CD14-positive monocyte (primary cell): ENCODE measurements around the gene MYO1G. TPM values are rescaled to one million over a fixed set of nuclear protein-coding genes. Genes with fewer than 3 reads are reported as not detected.

ENCODE experiments used
- DNase-seq, 3 donors: peaks; one replicate each; pipeline ENCODE4 v3.0.0-alpha.2; 2011 to 2022
- H2AFZ ChIP-seq: 2 replicates; pipeline ENCODE4 v1.6.0; 2012; ENCODE audit warnings: mild to moderate bottlenecking, low read depth, low read length, inconsistent platforms; ENCODE audit not compliant: insufficient read depth, poor library complexity, severe bottlenecking
- H3K27ac ChIP-seq, 2 donors: 1 replicate in 1 of 2; 2 replicates in 1 of 2; pipeline ENCODE4 v1.5.1; 2012 to 2013; ENCODE audit warnings: low read length in 2 of 2, control low read depth in 1 of 2, inconsistent platforms in 1 of 2, low read depth in 1 of 2, mild to moderate bottlenecking in 1 of 2
- H3K27me3 ChIP-seq, 2 donors: one replicate each; pipeline versions ENCODE4 v1.6.0 to v1.6.1; 2011 to 2013; ENCODE audit warnings: low read length in 2 of 2; ENCODE audit not compliant: control insufficient read depth in 2 of 2, insufficient read depth in 2 of 2
- H3K36me3 ChIP-seq, 2 donors: replicated peaks in 1 of 2; 1 replicate in 1 of 2; 2 replicates in 1 of 2; pipeline versions ENCODE4 v1.5.1 to v1.6.1; 2012 to 2013; ENCODE audit warnings: low read length in 2 of 2, control low read depth in 1 of 2, inconsistent platforms in 1 of 2, mild to moderate bottlenecking in 1 of 2; ENCODE audit not compliant: insufficient read depth in 2 of 2, control insufficient read depth in 1 of 2
- H3K4me1 ChIP-seq, 2 donors: 1 replicate in 1 of 2; 2 replicates in 1 of 2; pipeline versions ENCODE4 v1.5.1 to v1.6.1; 2012 to 2013; ENCODE audit warnings: low read length in 2 of 2, control low read depth in 1 of 2, inconsistent platforms in 1 of 2, mild to moderate bottlenecking in 1 of 2, moderate library complexity in 1 of 2; ENCODE audit not compliant: insufficient read depth in 2 of 2, control insufficient read depth in 1 of 2
- H3K4me2 ChIP-seq: replicated peaks from 2 replicates; pipeline ENCODE3; 2012; ENCODE audit warnings: low read length, moderate library complexity, mild to moderate bottlenecking; ENCODE audit not compliant: poor library complexity, severe bottlenecking; ENCODE audit errors: extremely low read depth
- H3K4me3 ChIP-seq, 3 experiments: fragments of 200-600 bp in 1 of 3; sonication (generic) in 1 of 3; replicated peaks in 1 of 3; 1 replicate in 2 of 3; 2 replicates in 1 of 3; pipeline ENCODE4 v1.5.1; 2011 to 2013; ENCODE audit warnings: low read length in 3 of 3, mild to moderate bottlenecking in 3 of 3, control low read depth in 2 of 3, low read depth in 2 of 3, inconsistent platforms in 1 of 3, moderate library complexity in 1 of 3
- H3K79me2 ChIP-seq: 2 replicates; pipeline ENCODE4 v1.6.0; 2012; ENCODE audit warnings: mild to moderate bottlenecking, control low read depth, inconsistent platforms, low read length, moderate library complexity; ENCODE audit not compliant: insufficient read depth
- H3K9ac ChIP-seq: 2 replicates; pipeline ENCODE4 v1.6.0; 2017; ENCODE audit warnings: low read length, mild to moderate bottlenecking; ENCODE audit not compliant: insufficient read depth, poor library complexity, severe bottlenecking
- H3K9me3 ChIP-seq, 2 donors: replicated peaks in 1 of 2; 1 replicate in 1 of 2; 2 replicates in 1 of 2; pipeline versions ENCODE4 v1.5.1 to v1.6.1; 2012 to 2013; ENCODE audit warnings: low read length in 2 of 2, control low read depth in 1 of 2; ENCODE audit not compliant: control insufficient read depth in 1 of 2, insufficient read depth in 1 of 2
- H4K20me1 ChIP-seq: 2 replicates; pipeline ENCODE4 v1.6.0; 2012; ENCODE audit warnings: mild to moderate bottlenecking, low read length, control low read depth, moderate library complexity; ENCODE audit not compliant: insufficient read depth
- H3K27ac Mint-ChIP-seq, 7 donors: one replicate each; pipeline ENCODE4 v1.8.0; 2020; ENCODE audit warnings: mild to moderate bottlenecking in 7 of 7, mixed read lengths in 7 of 7, moderate library complexity in 6 of 7, inconsistent platforms in 2 of 7
- H3K27me3 Mint-ChIP-seq, 3 donors: one replicate each; pipeline ENCODE4 v1.8.0; 2021 to 2022; ENCODE audit warnings: low read depth in 3 of 3, mild to moderate bottlenecking in 3 of 3, mixed read lengths in 3 of 3, moderate library complexity in 3 of 3, inconsistent platforms in 1 of 3
- H3K36me3 Mint-ChIP-seq, 2 donors: one replicate each; pipeline ENCODE4 v1.8.0; 2020; ENCODE audit warnings: mixed read lengths in 2 of 2, inconsistent platforms in 1 of 2, mild to moderate bottlenecking in 1 of 2
- H3K4me1 Mint-ChIP-seq: one replicate; pipeline ENCODE4 v1.8.0; 2020; ENCODE audit warnings: mild to moderate bottlenecking, mixed read lengths
- H3K4me3 Mint-ChIP-seq, 2 donors: one replicate each; pipeline ENCODE4 v1.8.0; 2020; ENCODE audit warnings: mild to moderate bottlenecking in 2 of 2, mixed read lengths in 2 of 2, moderate library complexity in 1 of 2
- H3K9me3 Mint-ChIP-seq, 7 donors: one replicate each; pipeline ENCODE4 v1.8.0; 2020 to 2022; ENCODE audit warnings: mixed read lengths in 7 of 7, mild to moderate bottlenecking in 6 of 7, moderate library complexity in 6 of 7, inconsistent platforms in 2 of 7
- CTCF ChIP-seq: fragments of 200-600 bp; IDR thresholded peaks from one replicate; pipeline ENCODE4 v1.8.0; 2022; ENCODE audit warnings: antibody characterized with exemption, mild to moderate bottlenecking
- WGBS: methylation state at CpG from one replicate; pipeline ENCODE4 v1.1.5; 2013; ENCODE audit warnings: missing lambda C conversion rate; ENCODE audit not compliant: insufficient coverage; 5-methylcytosine and 5-hydroxymethylcytosine counted together
- intact Hi-C, 2 donors: fragments of 100-400 bp; cut with micrococcal nuclease; formaldehyde crosslinking; loops; one replicate each; pipeline versions ENCODE4 v1.15.0 to v1.15.1; 2023
- polyA minus RNA-seq: library from RNA; depleted of rRNA, polyadenylated mRNA; stranded (reverse); fragments of >200 nt; gene quantifications from 2 replicates; pipeline ENCODE4 v1.2.3, GENCODE V29; 2012
- polyA plus RNA-seq, 3 donors: library from polyadenylated mRNA; depleted of rRNA in 1 of 3; unstranded in 2 of 3; stranded (reverse) in 1 of 3; fragments of 300-500 nt in 2 of 3; fragments of >200 nt in 1 of 3; fragmentation: Illumina TruSeq in 2 of 3; gene quantifications; 1 replicate in 2 of 3; 2 replicates in 1 of 3; pipeline ENCODE4 v1.2.3, GENCODE V29; 2012 to 2021
- total RNA-seq, 12 experiments: library from RNA in 1 of 12; stranded (reverse) in 1 of 12; fragments of 120-200 nt in 1 of 12; gene quantifications; one replicate each; pipeline ENCODE4 v1.2.4 and lab custom pipeline; 2013 to 2026; ENCODE audit warnings: mixed read lengths in 6 of 12, inconsistent platforms in 1 of 12

MYO1G gene
- 237 TPM for total RNA-seq (2013)
- polyA plus RNA-seq (100 to 1,000 TPM; 119 to 314 (median 135) TPM), polyA minus RNA-seq (369 and 418 TPM in 2 replicates), total RNA-seq (lab: John Stamatoyannopoulos, UW) (426 to 835 (median 558) reads per million in 11 experiments)

- peaks cover 0 to 6% (median 0%) of the 10 kb centered on the region in 3 donors for H3K27me3 Mint-ChIP-seq
- Histone ChIP-seq H2AFZ (no peak within 1 kb of the TSS), H3K79me2 (peaks cover 76% of the 10 kb centered on the region), H3K27me3 (no peaks in the 10 kb centered on the region), H3K9me3 (no peaks in the 10 kb centered on the region), H3K4me2 (peak within 1 kb of the TSS; percentile 100), H3K36me3 (peaks cover 46 to 54% of the 10 kb centered on the region in 2 donors), H3K9ac (peak within 1 kb of the TSS; percentile 95), H3K4me1 (peaks cover 56 to 72% of the 10 kb centered on the region in 2 donors), H3K4me3 (peak within 1 kb of the TSS; percentile 82 to 99 (median 90)), H4K20me1 (peaks cover 37% of the 10 kb centered on the region), H3K27ac (peak within 1 kb of the TSS; percentile 99 to 100)
- WGBS = 3% methylated on average over 11 of the region's 24 CpGs
- peak within 1 kb of the TSS; percentile 97 for H3K4me3 Mint-ChIP-seq
- TF ChIP-seq CTCF = no peak
- peaks cover 58% of the 10 kb centered on the region for H3K4me1 Mint-ChIP-seq
- peaks cover 53 to 61% of the 10 kb centered on the region in 2 donors for H3K36me3 Mint-ChIP-seq
- no peaks in the 10 kb centered on the region for H3K9me3 Mint-ChIP-seq
- intact Hi-C loops = loop anchor here (5.0 to 10.0 kb wide), 3 partner anchors 46 to 156 kb away; partner anchors contain the start of gene TBRG4 (in 1 of the 2)
- DNase-seq = peak; percentile 93 to 95 (median 94)
- peak within 1 kb of the TSS; percentile 99 to 100 (median 99) for H3K27ac Mint-ChIP-seq
Measured at GRCh38 chr7:44978511-44979366, at the start of gene MYO1G. Gene MYO1G (minus strand): TSS chr7:44979015. CDS start chr7:44978961, 54 bp downstream.

- Histone ChIP-seq H2AFZ (peak overlapping the region; percentile 32), H3K4me3 (peak overlapping the region; percentile 81 to 96 (median 84)), H4K20me1 (peaks cover 52% of the 10 kb centered on the region), H3K27ac (peak overlapping the region; percentile 82 to 91), H3K9ac (peak overlapping the region; percentile 68), H3K36me3 (peaks cover 0 to 23% of the 10 kb centered on the region in 2 donors), H3K4me2 (peak overlapping the region; percentile 91), H3K4me1 (peaks cover 38 to 62% of the 10 kb centered on the region in 2 donors), H3K9me3 (no peaks in the 10 kb centered on the region), H3K27me3 (no peaks in the 10 kb centered on the region), H3K79me2 (peaks cover 98% of the 10 kb centered on the region)
- peaks cover 0 to 3% (median 2%) of the 10 kb centered on the region in 3 donors for H3K27me3 Mint-ChIP-seq
- TF ChIP-seq CTCF = no peak
- H3K4me3 Mint-ChIP-seq = peak overlapping the region; percentile 92 to 96
- WGBS = 3% methylated on average over 9 of the region's 17 CpGs
- H3K9me3 Mint-ChIP-seq = peaks cover 0 to 2% (median 0%) of the 10 kb centered on the region in 7 donors
- intact Hi-C loops = loop anchor here in 1 of 2 donors (10.0 kb wide), 1 partner anchor 54 kb away; the partner anchor contains the start of gene MYO1G
- H3K36me3 Mint-ChIP-seq = peaks cover 16 to 52% of the 10 kb centered on the region in 2 donors
- H3K27ac Mint-ChIP-seq = peak overlapping the region; percentile 89 to 97 (median 93)
- H3K4me1 Mint-ChIP-seq = peaks cover 66% of the 10 kb centered on the region
- DNase-seq = peak in 1 of 3 donors; percentile 11
Measured at GRCh38 chr7:45028138-45028919, 49.5 kb upstream of the MYO1G start.
